ENCODE data around the gene YJU2. TPM values are rescaled to one million over a fixed set of nuclear protein-coding genes. Genes with fewer than 3 reads are reported as not detected.
A peak's percentile ranks its signal among the peaks of the same experiment; 100 is the strongest.

YJU2 gene
- total and polyA plus RNA-seq, 2 of the 8 experiments (the other 6 are each of a cell fraction or from before 2014, with no cell fraction given), result 26.8 to 27.7 TPM

DNA sequence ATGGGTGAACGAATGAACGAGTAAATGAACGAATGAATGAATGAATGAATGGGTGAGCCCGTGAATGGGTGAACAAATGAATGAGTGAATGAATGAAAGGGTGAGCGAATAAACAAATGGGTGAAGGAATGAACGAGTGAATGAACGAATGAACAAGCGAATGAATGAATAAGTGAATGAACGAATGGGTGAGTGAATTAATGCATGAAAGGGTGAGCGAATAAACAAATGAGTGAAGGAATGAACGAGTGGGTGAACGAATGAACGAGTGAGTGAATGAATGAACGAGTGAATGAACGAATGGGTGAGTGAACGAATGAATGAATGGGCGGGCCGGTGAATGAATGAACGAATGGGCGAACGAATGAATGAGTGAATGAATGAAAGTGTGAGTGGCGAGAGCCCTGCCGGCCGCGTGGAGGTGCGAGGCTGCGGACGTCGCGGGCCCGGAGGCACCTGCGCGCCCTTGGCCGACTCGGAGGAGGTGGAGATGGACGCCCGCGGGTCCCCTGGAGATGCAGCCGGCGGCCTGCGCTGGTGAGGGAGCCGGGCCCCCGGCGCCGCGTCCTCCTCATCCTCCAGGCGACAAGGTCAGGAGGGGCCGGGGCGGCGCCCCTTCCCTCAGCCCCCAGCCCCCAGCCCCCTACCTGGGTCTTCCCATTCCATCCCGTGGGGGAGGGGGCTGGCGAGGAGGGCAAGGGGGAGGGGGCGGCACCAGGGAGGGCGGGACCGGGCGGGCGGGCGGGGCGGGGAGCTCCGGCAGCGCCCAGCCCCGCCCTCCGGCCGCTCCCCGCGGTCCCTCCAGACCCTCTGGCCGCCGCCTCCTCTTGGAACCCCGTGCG, 49.0 kb upstream of the YJU2 start:
- no peak overlapping the region for H2AK5ac ChIP-seq (ENCODE audit: low read depth, low read length)
- H3K23ac ChIP-seq (ENCODE audit: insufficient read length), result no peak overlapping the region
- H2BK120ac ChIP-seq (replicated peaks; ENCODE audit: low read depth, low read length), result no peak overlapping the region
- no peak overlapping the region for H3K9ac ChIP-seq (replicated peaks in 1 of 4; ENCODE audit: extremely low read depth in 1 of 4, low read depth in 3 of 4, low read length in 3 of 4)
- ChIA-PET CTCF (ENCODE audit: partially characterized antibody) (interaction anchor here (8.5 kb wide), 1 partner anchor 30 kb away, joined by 91 read pairs; no protein-coding TSS in a partner anchor), POLR2A (ENCODE audit: partially characterized antibody) (interaction anchor here (1.0 to 1.4 kb wide), 2 partner anchors 8 to 222 kb away, joined by 3 to 4 read pairs; no protein-coding TSS in a partner anchor)
- peak overlapping the region; percentile 65 to 79 for H3K4me2 ChIP-seq (ENCODE audit: insufficient read depth in 1 of 2, low read depth in 2 of 2, low read length in 2 of 2)
- DNase-seq (ENCODE audit: low read depth in 1 of 2, low spot score in 2 of 2), result peak in 1 of 2 experiments; percentile 80
- no peaks in the 10 kb centered on the region for H4K20me1 ChIP-seq (replicated peaks in 1 of 2; ENCODE audit: control insufficient read depth in 1 of 2, insufficient read depth in 2 of 2, low read length in 2 of 2)
- no peak overlapping the region for H3K14ac ChIP-seq (ENCODE audit: insufficient read length)
- H3K36me3 ChIP-seq (ENCODE audit: control insufficient read depth in 2 of 4, insufficient read depth in 4 of 4, low read length in 3 of 4), result no peaks in the 10 kb centered on the region
- no peak overlapping the region for H3K27ac ChIP-seq (ENCODE audit: low read depth, low read length)
- no peaks in the 10 kb centered on the region for H3K9me3 ChIP-seq (ENCODE audit: insufficient read depth in 2 of 2, low read depth in 1 of 2, low read length in 1 of 2)
- peaks cover 4% of the 10 kb centered on the region for H3K23me2 ChIP-seq (ENCODE audit: low read depth, low read length)
- peaks cover 0 to 7% (median 3%) of the 10 kb centered on the region in 4 experiments; a peak in 2 of 7 replicates for H3K27me3 ChIP-seq (replicated peaks in 1 of 4; ENCODE audit: control insufficient read depth in 3 of 4, extremely low read depth in 1 of 4, insufficient read depth in 3 of 4, low read length in 3 of 4)
- no peak overlapping the region for H3K56ac ChIP-seq (replicated peaks; ENCODE audit: insufficient read length, low read depth, low read length)
- H3K18ac ChIP-seq (ENCODE audit: extremely low read depth, low read length), result no peak overlapping the region
- no peak overlapping the region; the same call in 1 of the 2 replicates for H4K8ac ChIP-seq (ENCODE audit: extremely low read depth, insufficient read depth, low read length)
- H4K91ac ChIP-seq (replicated peaks; ENCODE audit: insufficient read length, low read length), result no peak overlapping the region
- no peaks in the 10 kb centered on the region for H3K79me2 ChIP-seq (ENCODE audit: control insufficient read depth in 1 of 2, insufficient read depth in 2 of 2, low read length in 2 of 2)
- H2BK12ac ChIP-seq (ENCODE audit: low read depth, low read length), result no peak overlapping the region
- no peak for FAIRE-seq
- H2AFZ ChIP-seq (ENCODE audit: low read length), result no peak overlapping the region
- WGBS, 2 experiments (ENCODE audit: extremely low coverage in 1 of 2, insufficient coverage in 1 of 2, insufficient read length in 1 of 2, insufficient replicate concordance in 2 of 2, low coverage in 1 of 2, low lambda C conversion rate in 2 of 2, missing lambda C conversion rate in 1 of 2), result 33 to 100% methylated on average over 3 to 36 of the region's 70 CpGs
- no peak overlapping the region for H2BK20ac ChIP-seq (ENCODE audit: low read length)
- H4K5ac ChIP-seq (ENCODE audit: insufficient read length, low read depth, low read length), result peak overlapping the region; percentile 22
- peak overlapping the region; percentile 74 for H3K4ac ChIP-seq (replicated peaks; ENCODE audit: insufficient read length, low read depth, low read length)
- no peak overlapping the region for H2BK15ac ChIP-seq (ENCODE audit: low read length)
- no peaks in the 10 kb centered on the region for H3K79me1 ChIP-seq (ENCODE audit: low read depth, low read length)
- peak overlapping the region; percentile 23 to 87 (median 47); a peak in 7 of 8 replicates for H3K4me3 ChIP-seq (ENCODE audit: extremely low read depth in 1 of 4, insufficient read depth in 2 of 4, low read depth in 3 of 4, low read length in 4 of 4)
- peaks cover 0 to 2% (median 0%) of the 10 kb centered on the region in 4 experiments; a peak in 3 of 7 replicates for H3K4me1 ChIP-seq (replicated peaks in 1 of 4; ENCODE audit: control insufficient read depth in 3 of 4, insufficient read depth in 4 of 4, low read length in 3 of 4)
- H2BK5ac ChIP-seq (ENCODE audit: low read depth, low read length), result no peak overlapping the region
- TF ChIP-seq MAX (IDR thresholded peaks at IDR 0.05), result peak; percentile 98
- peak; percentile 81 for TF ChIP-seq KDM4A (IDR thresholded peaks at IDR 0.05; ENCODE audit: low read depth, low read length, severe bottlenecking)
- TF ChIP-seq HDAC6 (IDR thresholded peaks at IDR 0.05; ENCODE audit: low read depth, low read length), result no peak
- TF ChIP-seq SP4 (IDR thresholded peaks at IDR 0.05; ENCODE audit: low read length), result no peak
- TF ChIP-seq, protein P1, sequence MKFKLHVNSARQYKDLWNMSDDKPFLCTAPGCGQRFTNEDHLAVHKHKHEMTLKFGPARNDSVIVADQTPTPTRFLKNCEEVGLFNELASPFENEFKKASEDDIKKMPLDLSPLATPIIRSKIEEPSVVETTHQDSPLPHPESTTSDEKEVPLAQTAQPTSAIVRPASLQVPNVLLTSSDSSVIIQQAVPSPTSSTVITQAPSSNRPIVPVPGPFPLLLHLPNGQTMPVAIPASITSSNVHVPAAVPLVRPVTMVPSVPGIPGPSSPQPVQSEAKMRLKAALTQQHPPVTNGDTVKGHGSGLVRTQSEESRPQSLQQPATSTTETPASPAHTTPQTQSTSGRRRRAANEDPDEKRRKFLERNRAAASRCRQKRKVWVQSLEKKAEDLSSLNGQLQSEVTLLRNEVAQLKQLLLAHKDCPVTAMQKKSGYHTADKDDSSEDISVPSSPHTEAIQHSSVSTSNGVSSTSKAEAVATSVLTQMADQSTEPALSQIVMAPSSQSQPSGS (IDR thresholded peaks at IDR 0.05; ENCODE audit: low read length), result no peak
- TF ChIP-seq BRCA1 (IDR thresholded peaks at IDR 0.05; ENCODE audit: low read depth, low read length), result peak; percentile 62; the same call in 1 of the 2 replicates
- TF ChIP-seq ASH2L (IDR thresholded peaks at IDR 0.05; ENCODE audit: low read length), result peak; percentile 71
- peak; percentile 25; the same call in 1 of the 2 replicates for TF ChIP-seq CREB1 (IDR thresholded peaks at IDR 0.05)
- TF ChIP-seq NANOG (IDR thresholded peaks at IDR 0.05; ENCODE audit: insufficient read depth, low read depth, low read length, poor library complexity, severe bottlenecking), result no peak
